Measurements from ENCODE around the gene ZC3H4.
A peak's percentile ranks its signal among the peaks of the same experiment; 100 is the strongest.
"Not testable (repeated sequence)": the region's sequence is repeated elsewhere in the genome, so short reads cannot be mapped to it uniquely, and the experiment has no call there.

The ZC3H4 gene

DNA sequence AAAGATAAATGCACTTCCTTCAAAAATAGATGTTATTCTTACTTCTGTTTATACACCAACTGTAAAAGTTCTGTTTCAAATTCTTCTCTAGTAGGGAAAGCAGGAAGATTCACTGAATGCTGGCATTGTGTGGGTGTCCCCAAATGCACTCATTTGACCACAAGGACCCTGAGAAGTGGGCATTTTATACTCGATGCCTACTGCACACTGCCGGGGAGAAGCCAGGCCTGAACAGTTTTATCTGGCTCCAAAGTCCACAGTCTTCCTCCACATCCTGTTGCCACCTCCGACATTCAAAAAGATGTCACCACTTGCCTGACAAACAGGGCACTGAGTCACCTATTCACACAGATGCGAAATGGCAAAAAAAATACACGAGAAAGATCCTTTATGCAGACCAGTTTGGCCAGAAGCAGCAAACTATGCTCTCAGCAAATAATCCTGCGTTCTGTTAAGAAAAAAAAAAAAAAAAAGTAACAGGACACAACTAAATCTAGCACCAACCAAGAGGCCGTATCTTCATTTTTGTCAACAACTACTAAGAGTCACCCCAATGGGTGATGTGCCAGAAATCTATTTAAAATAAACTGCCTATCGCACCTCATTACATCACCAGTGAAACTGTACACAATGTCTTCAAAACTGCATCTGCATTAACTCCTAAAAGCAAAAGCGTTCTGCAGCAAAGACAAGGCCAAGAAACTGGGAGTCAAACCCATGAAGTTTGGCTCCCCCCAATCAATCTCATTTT lies 6.2 kb downstream of the ZC3H4 start:
- no peak for DNase-seq

GRCh38 chr19:47106821-47107201 lies 6.8 kb downstream of the ZC3H4 start:
- DNase-seq = no peak

- no peak for DNase-seq
These were observed 7.7 kb downstream of the ZC3H4 start for GRCh38 chr19:47105874-47106273.

DNA sequence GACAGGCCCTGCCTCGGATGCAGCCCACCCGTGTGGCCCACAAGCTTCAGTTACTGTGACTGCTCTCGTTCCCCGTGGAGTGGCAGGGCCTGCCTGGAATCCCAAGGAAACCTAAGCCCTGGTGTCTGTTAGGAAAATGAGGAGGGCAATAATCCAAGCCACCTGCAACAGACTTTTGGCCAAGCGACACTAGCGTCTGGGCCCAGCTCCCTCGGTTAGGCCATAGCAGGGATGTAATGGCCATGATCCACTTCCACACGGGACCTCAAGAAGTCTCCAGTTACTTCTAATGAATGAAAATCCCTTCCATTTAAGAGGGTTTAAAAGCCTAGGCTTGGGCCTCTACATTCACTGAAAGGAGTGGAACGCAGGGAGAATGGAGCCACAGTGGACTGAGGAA lies 8.9 kb downstream of the ZC3H4 start:
- DNase-seq = no peak

DNA sequence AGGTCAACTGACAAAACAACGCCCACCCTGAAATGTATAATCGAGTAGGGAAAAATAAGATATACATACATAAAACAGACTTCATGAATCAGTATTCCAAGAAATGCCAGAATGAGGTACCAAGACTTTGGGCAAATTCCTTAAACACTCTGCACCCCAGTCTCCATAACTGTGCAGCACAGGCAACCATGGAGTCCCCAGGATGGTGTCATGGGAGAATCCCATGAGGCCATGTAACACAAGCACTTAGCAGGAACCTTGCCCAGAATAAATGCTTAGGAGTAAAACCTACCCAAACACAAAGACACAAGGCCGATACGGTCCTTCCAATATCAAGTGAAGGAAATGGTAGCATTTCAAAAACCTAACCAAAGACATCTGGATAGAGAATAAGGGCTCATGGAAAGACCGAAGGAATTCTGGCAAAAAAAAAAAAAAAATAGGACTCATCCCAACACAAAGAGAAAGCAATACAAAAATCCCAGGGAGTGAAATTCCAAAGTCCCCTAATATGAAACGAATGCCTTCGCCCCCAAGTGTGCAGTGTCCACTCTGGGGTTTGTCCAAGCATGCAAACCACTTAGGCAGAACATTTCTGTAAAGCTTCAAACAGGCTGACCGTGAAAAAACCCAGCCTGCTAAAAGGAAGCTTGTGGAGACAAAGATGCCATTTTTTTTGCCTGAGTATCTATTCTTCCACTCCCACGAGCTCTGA lies 11.1 kb downstream of the ZC3H4 start:
- no peak for DNase-seq

DNA sequence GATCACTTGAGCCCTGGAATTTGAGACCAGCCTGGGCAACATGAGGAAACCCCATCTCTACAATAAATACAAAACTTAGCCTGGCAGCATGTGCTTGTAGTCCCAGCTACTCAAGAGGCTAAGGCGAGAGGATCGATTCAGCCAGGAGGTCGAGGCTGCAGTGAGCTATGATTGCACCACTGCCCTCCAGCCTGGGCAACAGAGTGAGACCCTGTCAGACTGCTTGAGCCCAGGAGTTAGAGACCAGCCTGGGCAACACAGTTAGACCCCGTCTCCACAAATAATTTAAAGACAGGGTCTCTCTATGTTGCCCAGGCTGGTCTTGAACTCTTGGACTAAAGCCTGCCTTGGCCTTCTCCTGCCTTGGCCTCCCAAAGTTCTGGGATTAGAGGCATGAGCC lies 12.5 kb downstream of the ZC3H4 start:
- not testable (repeated sequence) for DNase-seq

DNA sequence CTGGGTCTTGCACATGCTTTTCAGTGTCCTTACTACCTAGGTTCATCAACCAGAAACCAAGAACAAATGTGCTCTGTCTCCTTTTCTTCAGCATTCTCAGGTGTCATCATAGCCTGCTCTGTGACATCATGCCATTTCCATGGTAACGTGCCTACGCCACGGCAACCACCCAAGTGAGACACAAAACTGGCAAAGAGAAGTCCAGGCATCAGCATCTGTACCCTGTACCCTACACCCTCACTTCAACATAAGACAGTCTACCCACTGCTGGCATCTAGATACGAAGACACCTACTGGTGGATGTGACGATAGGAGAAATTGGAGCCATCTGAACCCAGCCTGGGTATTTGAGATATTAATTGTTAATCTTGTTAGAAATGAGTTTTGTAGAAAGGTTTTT lies 13.3 kb downstream of the ZC3H4 start:
- no peak for DNase-seq

- DNase-seq = no peak
These were observed 14.0 kb downstream of the ZC3H4 start for GRCh38 chr19:47099576-47100050.

DNA sequence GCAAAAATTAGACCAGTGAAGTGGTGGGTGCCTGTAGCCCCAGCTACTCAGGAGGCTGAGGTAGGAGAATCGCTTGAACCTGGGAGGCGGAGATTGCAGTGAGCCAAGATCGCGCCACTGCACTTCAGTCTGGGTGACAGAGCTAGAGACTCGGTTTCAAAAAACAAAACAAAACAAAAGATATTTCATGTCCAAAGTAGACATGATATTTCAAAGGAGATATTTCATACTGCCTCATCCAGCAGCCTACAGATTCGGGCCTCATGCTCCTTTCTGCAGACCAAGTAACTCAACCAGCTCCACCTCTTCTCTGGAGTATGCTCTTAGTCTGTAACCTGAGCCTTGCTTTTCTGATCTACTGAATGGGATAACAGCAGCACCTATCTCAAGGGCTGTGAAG lies 15.0 kb downstream of the ZC3H4 start:
- no peak for DNase-seq

DNA sequence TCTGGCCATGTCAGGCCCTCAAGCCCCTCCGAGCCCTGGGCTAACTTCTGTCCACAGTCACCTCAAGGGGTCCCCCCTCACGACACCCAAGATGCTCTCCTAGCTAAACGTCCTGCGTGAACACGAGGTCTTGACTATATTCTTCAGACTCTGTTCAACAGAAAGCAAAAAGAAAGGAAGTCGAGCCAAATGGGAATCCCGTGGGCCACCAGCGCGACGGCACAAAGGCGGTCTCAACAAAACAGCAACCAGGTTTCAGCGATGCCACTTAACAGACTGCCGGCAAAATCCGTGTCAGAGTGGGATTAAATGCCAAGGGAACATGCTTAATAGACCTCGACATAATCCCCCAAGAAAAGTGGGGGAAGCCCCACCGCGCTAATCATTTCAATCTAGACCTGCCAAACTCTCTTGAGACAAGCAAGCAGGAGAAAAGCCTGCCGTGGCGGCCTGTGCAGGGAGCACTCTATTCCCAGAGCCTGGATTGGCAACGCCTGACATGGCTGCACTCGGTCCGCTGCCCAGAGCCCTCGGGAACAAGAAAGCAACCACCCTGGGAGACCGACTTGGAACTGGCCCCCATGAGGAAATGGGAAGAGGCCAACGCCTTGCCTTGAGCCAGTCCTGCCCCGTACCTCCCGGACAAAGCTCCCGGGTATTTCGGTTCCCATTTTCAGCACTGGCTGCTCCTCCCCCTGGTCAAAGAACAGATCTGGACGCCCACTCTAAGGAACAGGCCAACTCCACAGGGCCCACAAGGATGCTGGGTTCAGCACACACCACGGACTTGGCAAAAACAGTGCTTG lies 16.0 kb downstream of the ZC3H4 start:
- peak; percentile 77 to 90 for DNase-seq

- DNase-seq = no peak
These were observed 16.9 kb downstream of the ZC3H4 start for GRCh38 chr19:47096721-47097120.

DNA sequence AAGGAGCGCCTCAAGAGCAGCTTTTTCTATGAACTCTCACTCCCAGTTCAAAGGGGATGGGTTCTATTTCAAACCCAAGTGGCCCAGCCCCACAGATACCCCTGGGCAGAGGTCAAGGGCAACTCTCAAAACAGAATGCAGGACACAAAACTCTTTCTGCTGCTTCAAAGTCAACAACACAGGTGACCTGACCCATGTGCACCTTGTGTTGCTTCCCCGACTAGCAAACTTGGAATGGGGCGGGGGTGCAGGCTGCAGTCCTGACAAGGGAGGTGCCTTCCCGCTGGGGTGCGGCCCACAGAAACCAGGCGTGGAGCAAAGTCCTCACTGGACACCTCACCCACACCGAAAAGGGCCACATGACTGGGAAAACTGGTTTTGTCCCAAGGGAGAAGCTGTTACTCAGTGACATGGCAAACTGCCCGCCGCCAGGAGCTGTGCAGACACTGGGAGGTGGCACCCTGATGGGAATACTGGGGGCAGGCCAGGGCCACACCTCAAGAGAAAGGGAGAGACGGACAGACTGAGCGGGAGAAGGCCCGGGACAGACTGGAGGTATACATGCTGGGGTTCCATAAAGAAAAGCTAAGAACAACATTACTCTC lies 17.4 kb downstream of the ZC3H4 start:
- DNase-seq = no peak

- DNase-seq = no peak
These were observed 18.0 kb downstream of the ZC3H4 start for GRCh38 chr19:47095476-47096099.

DNA sequence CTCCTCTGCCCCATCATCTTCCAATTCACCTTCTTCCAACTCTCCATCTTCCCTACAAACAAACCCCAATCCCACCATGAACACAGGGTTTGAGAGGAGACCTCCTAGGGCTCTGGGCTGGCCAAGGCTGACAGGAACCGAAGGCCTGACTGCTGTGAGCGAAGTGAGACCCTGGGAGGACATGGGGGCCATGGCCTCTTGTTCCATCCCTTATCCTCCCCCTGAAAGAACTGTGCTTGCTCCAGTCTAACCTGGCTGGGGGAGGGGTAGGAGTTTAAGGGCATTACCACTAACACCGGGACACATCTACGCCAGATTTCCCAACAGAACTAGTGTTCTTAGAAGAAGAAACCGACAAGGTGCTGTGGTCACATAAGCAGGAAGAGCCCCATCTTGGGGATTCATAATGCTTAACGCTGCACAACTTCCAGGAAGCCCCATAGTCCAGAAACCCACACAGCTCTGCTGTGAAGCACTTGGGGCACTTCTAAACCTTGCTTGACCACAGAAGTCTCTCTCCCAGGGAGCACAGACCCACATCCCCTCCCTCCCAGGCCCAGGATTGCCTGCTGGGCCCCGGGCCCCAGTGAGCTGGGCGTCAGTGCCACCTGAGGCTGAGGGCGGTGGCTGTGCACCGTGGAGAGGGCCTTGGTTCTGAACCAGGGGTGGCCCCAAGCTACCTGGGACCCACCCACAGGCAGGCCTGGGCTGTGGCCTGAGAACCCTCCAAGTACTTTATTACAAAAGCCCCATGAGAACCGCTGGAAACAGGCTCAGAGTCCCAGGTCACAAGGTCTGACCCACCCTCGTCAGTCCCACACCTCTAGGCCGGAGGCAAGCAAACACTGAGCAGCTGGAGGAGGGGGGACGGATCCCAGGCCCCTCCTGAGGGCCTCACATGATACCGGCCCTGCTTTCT lies 18.8 kb downstream of the ZC3H4 start:
- DNase-seq = no peak

- no peak for DNase-seq
These were observed 19.7 kb downstream of the ZC3H4 start for GRCh38 chr19:47093841-47094240.

- no peak for DNase-seq
These were observed 20.3 kb downstream of the ZC3H4 start for GRCh38 chr19:47093254-47093653.

DNA sequence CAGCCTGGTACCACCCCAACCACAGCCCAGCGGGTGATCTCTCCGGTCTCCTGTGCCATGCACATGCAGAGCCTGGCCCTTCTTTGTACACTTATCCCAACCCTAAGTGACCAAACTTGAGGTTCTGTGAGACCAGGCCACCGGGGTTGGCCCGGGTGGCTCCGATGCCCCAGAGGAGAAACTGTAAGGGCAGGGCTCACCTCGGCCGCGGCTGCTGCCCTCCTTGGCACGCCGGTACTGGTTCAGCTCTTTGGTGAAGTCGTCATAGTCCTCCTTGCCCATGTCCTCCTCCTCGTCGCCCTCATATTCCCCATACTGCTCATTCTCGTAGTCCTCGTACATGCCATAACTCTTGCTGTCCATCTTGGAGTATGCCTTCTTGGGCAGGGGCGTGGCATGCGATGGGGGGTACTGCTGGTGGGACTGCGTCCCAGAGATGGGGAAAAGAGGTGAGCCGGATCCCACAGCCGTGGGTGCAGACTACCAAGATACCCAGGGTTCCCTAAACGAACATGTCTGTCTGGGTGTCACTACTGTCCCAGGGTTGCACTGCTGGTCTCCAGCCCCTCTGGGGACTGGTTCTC lies 23.7 kb downstream of the ZC3H4 start:
- no peak for DNase-seq

GRCh38 chr19:47086280-47086679 lies 27.3 kb downstream of the ZC3H4 start:
- DNase-seq = no peak

- DNase-seq = no peak
These were observed 28.6 kb downstream of the ZC3H4 start for GRCh38 chr19:47084879-47085439.

- DNase-seq = no peak
These were observed 31.1 kb downstream of the ZC3H4 start for GRCh38 chr19:47082493-47082892.

DNA sequence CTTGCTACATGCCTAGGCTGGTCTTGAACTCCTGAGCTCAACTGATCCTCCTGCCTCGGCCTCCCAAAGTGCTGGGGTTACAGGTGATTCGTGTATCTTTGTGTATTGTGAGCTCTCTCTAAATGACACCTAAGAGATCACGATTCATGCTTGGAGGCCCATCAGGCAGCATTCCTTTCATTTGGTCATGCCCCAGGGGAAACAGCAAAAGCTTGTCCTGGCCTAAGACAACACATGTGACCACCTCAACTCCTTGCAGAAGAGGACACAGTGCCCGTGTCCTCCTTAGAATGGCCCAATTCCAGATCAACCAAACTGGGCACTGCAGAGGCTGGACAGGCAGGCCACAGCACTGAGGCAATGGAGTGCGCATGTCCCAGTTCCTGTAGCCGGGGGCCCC lies 32.5 kb downstream of the ZC3H4 start:
- DNase-seq = no peak
